Measurements from ENCODE around the gene AFM. TPM values are rescaled to one million over a fixed set of nuclear protein-coding genes. Genes with fewer than 3 reads are reported as not detected.

The AFM gene, protein sequence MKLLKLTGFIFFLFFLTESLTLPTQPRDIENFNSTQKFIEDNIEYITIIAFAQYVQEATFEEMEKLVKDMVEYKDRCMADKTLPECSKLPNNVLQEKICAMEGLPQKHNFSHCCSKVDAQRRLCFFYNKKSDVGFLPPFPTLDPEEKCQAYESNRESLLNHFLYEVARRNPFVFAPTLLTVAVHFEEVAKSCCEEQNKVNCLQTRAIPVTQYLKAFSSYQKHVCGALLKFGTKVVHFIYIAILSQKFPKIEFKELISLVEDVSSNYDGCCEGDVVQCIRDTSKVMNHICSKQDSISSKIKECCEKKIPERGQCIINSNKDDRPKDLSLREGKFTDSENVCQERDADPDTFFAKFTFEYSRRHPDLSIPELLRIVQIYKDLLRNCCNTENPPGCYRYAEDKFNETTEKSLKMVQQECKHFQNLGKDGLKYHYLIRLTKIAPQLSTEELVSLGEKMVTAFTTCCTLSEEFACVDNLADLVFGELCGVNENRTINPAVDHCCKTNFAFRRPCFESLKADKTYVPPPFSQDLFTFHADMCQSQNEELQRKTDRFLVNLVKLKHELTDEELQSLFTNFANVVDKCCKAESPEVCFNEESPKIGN
- not detected for total RNA-seq
- long read RNA-seq = 0 reads

GRCh38 chr4:73481358-73481757 lies at the start of gene AFM:
AFM (plus strand) TSS chr4:73481745; CDS start chr4:73481776, 31 bp downstream.
- DNase-seq (ENCODE audit: low spot score) = no peak

DNA sequence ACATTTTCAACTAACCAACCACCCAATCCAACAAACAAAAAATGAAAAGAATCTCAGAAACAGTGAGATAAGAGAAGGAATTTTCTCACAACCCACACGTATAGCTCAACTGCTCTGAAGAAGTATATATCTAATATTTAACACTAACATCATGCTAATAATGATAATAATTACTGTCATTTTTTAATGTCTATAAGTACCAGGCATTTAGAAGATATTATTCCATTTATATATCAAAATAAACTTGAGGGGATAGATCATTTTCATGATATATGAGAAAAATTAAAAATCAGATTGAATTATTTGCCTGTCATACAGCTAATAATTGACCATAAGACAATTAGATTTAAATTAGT lies 49.8 kb upstream of the AFM start:
- no peak for DNase-seq (ENCODE audit: low spot score)

DNA sequence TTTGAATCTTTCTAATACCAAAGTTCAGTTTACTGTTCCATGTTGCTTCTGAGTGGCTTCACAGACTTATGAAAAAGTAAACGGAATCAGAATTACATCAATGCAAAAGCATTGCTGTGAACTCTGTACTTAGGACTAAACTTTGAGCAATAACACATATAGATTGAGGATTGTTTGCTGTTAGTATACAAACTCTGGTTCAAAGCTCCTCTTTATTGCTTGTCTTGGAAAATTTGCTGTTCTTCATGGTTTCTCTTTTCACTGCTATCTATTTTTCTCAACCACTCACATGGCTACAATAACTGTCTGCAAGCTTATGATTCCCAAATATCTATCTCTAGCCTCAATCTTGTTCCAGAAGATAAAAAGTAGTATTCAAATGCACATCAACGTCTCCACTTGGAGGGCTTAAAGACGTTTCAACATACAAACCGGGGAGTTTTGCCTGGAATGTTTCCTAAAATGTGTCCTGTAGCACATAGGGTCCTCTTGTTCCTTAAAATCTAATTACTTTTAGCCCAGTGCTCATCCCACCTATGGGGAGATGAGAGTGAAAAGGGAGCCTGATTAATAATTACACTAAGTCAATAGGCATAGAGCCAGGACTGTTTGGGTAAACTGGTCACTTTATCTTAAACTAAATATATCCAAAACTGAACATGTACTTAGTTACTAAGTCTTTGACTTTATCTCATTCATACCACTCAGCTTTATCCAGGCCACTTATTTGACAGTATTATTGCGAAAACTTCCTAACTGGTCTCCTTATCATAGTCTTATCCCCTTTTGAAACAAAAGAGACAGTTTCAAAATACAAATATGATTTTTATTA lies 49.2 kb upstream of the AFM start:
- DNase-seq (ENCODE audit: low spot score) = no peak

DNA sequence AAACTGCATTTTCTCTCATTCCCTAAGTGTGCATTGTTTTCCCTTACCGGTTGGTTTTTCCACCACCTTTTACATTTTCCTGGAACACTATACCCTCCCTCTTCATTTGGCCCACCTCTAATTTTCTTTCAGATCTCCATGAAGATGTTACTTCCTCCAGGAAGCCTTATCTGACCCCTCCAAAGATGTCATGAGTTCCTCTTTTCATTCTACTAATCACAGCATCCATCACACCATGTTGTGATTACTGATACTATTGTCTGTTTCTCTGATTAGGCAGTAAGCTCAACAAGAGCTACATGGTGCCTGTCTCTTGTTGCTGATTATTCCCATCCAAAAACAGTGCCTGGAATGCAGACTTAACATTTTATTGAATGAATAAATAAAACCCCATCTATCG lies 48.4 kb upstream of the AFM start:
- no peak for DNase-seq (ENCODE audit: low spot score)

DNA sequence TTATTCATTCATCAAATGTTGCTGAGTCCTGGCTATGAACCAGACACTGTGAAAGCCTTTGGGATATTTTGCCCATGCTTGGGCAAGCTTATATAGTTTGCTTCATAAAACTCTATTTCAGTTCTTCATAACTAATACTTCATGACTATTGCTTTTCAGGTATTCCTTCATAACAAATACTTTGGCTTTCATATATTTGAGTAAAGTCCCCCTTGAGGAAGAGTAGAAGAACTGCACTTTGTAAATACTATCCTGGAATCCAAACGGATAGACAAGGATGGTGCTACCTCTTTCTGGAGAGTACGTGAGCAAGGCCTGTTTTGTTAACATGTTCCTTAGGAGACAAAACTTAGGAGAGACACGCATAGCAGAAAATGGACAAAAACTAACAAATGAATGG lies 47.2 kb upstream of the AFM start:
- no peak for DNase-seq (ENCODE audit: low spot score)

GRCh38 chr4:73435984-73436383 lies 45.6 kb upstream of the AFM start, which contains the start of gene AFP:
AFP (plus strand) TSS chr4:73436221; CDS start chr4:73436263, 42 bp downstream.
- no peak for DNase-seq (ENCODE audit: low spot score)

DNA sequence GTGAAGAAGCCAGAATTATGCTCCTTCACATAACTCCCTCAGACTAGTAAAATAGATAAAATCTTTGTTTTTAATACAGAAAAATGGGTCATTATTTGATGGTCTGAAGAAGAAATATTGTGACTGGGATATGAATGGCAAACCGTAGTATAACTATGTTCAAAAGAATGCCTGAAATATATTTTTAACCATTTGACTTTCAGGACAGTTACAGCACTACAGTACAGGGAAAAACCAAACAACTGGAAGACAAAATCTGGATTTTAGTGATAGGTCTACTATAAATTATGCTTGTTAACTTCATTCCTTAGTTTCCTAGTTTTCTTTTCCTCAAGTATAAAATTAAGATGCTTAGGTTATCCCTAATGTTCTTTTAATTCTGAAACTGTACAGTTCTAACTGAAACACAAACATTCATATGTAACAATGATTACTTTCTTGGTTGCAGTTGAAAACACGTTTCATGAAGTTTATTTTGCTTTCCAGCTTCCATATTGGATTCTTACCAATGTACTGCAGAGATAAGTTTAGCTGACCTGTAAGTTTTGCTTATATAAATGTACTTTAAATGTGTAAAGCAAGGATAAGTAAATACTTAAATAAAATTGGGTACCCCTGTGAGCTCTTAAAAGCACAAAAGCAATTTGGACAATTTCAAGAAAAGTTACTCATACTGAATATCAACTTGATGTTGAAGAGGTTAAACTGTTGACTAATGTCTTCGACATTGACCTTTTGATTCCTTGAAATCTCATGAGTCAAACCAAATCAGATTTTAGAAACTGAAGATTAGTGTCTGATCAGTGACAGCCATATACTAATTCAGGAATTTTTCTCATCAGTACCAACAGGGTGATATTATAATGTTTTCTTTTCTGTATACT lies 44.6 kb upstream of the AFM start:
- no peak for DNase-seq (ENCODE audit: low spot score)

DNA sequence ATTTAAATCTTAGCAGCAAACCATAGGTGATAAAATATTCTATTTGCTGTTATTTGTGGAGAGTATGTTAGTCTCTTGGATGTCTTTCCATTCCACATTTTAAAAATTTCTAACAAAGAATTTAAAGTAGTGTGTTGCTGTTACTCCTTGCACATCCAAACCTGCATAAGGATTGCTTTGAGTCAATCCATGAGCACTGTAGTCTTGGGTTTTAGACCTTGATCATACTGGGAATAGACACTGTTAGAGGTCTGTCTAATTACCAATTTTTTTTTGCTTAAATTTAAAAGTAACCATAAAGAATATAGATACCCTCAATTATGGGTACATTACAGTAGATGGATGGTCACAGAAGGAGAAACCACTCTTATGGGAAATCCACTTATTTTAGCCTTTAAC lies 44.0 kb upstream of the AFM start:
- DNase-seq (ENCODE audit: low spot score) = no peak

GRCh38 chr4:73438048-73438447 lies 43.5 kb upstream of the AFM start:
- DNase-seq (ENCODE audit: low spot score) = no peak

- no peak for DNase-seq (ENCODE audit: low spot score)
Observed at GRCh38 chr4:73438582-73439215, 42.8 kb upstream of the AFM start.

DNA sequence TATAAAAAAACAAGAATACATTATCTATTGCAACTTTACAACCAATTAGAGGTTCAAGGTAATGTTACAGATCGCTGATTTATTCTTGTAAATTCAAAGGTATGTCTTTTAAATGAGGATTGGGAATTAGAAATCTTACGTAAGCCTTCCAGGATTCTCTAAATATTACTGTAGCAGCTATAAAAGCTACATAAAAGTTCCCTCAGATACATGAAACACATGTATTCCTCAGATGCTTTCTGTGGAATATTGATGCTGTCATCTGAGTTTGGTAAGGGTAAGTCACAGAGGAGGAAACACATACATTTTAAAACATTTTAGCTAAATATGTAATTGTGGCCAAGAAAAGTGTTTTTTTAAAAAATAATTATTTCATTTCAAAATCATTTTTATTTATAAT lies 42.1 kb upstream of the AFM start:
- DNase-seq (ENCODE audit: low spot score) = no peak

GRCh38 chr4:73439991-73440390 lies 41.6 kb upstream of the AFM start:
- DNase-seq (ENCODE audit: low spot score) = no peak

DNA sequence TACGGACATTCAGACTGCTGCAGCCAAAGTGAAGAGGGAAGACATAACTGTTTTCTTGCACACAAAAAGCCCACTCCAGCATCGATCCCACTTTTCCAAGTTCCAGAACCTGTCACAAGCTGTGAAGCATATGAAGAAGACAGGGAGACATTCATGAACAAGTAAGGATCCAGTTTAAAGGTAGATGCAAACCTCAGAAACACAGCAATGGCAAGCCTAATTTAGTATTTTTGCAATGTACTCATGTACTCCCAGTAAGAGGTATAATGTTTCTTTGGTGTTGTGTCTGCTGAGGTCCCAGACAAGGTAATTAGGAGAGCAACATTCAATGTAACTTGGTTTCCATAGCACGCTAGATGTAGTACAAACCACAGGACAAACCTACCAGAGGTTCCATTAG lies 40.9 kb upstream of the AFM start:
- no peak for DNase-seq (ENCODE audit: low spot score)

DNA sequence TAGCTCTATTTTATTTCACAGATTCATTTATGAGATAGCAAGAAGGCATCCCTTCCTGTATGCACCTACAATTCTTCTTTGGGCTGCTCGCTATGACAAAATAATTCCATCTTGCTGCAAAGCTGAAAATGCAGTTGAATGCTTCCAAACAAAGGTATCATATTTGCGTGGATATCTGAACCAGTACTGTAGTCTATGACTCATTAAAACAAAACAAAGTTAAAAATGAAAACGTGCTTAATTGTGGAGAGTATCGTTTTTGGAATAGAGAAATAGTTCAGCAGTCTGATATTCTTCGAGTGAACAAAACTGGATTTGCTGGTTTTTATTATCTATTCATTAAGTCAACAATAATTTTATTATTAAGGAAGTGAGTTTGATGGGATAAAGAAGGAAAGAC lies 39.3 kb upstream of the AFM start:
- no peak for DNase-seq (ENCODE audit: low spot score)

GRCh38 chr4:73443224-73443623 lies 38.3 kb upstream of the AFM start:
- DNase-seq (ENCODE audit: low spot score) = no peak

DNA sequence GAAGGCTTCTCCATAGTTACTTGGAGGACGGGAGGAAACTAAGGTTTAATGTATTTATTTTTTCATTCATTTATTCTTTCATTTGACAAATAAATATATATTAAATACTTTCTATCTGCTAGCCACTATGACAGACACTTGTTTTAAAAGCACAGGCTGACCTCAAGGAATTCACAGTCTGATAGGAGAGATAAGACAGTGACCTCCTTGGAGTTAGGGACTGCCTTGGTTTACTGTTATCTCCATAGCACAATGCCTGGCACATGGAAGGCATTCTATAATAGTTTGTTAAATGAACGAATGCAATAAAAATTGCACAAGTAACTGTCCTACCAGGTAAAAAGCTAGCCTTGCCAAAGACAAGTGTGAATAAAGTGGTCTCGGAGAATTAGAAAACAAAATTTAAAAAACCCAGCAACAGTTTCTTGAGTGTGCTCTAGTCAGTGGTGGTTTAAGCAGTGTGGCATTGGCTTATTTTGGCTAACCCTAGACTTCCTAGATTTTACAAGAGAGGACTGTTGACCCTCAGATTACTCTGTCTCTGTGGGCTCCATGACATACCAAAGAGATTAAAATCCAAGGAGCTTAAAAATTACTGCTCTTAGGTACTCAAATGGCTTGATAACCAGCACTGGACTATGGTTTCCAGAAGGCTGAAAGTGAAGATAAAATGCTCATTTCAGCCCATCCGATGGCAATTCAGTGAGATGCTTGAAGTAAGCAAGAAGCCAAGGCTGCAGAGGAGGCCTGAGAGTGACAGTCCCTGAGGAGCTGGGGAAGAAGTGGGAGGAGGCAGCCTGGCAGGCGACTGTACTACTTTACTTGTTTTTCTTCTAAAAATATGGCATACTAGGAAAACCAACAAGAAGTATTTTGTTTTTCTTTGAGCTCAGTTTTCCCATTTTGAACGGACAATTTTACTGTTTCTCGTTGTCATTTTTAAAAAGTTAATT lies 35.9 kb upstream of the AFM start:
- no peak for DNase-seq (ENCODE audit: low spot score)

DNA sequence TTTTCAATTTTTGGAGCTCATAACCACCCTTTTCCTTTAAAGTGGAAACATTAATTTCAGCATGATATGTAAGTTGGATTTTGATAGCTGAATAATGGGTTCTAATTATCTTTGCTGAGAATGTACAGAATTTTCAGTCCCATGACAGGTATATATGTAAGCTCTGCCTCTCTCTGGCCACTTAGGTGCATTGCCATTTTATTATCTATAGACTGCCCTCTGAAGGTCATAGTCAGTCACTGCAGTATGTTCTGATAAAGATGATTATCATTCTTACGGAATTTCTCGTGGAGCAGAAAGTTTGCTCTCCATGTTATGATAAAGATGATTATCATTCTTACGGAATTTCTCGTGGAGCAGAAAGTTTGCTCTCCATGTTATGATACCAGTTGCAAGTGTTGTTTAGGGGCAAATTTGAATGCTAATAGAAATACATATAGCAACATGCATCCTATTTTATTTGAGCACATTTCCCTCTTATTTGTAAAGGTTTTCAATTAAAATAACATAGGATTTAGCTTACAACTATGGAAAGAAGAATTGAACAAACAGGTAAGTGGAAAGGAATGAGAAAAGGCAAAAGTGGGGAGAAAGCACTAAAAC lies 35.1 kb upstream of the AFM start:
- DNase-seq (ENCODE audit: low spot score) = no peak

GRCh38 chr4:73447671-73448070 lies 33.9 kb upstream of the AFM start:
- DNase-seq (ENCODE audit: low spot score) = no peak
